HCT116 (cell line): Measurements from ENCODE around the gene THUMPD3. TPM values are rescaled to one million over a fixed set of nuclear protein-coding genes. Genes with fewer than 3 reads are reported as not detected.

Experiments
- ATAC-seq: fragments of 200-7000 bp; cut with Tn5 transposase; 2 replicates; pipeline ENCODE4 v1.9.1; 2020; ENCODE audit warnings: mild to moderate bottlenecking, moderate library complexity
- BruUV-seq: library from RNA; stranded (reverse); fragments of 400-500 nt; replicated peaks from 2 replicates; lab custom pipeline; 2021; lab: Mats Ljungman, UMichigan
- CTCF ChIA-PET: fragments of 300-600 bp; sonication (Branson Sonifier 250); formaldehyde crosslinking; loops from one replicate; lab custom pipeline; 2021; ENCODE audit warnings: antibody characterized with exemption; lab: Charles Lee
- POLR2A ChIA-PET: fragments of 300-600, 350-600 bp; sonication (Branson Sonifier 250); formaldehyde crosslinking; loops from one replicate; lab custom pipeline; 2021; ENCODE audit warnings: antibody characterized with exemption; lab: Charles Lee
- RAD21 ChIA-PET, 2 experiments: fragments of 300-600 bp; sonication (Branson Sonifier 250); formaldehyde crosslinking; loops; one replicate each; lab custom pipeline; 2023; ENCODE audit warnings: low total read pairs in 2 of 2; ENCODE audit not compliant: uncharacterized antibody in 2 of 2, unreplicated experiment in 2 of 2, low non-redundant PET in 1 of 2; lab: Charles Lee
- DNase-seq: peaks from one replicate; pipeline ENCODE4 v3.0.0-alpha.2; 2010; ENCODE audit warnings: low read depth, low spot score
- H2AFZ ChIP-seq: fragments of 200-600 bp; shearing (Covaris generic), sonication (generic); 2 replicates; pipeline ENCODE4 v1.6.1; 2017; ENCODE audit warnings: low read depth, mixed run types, mixed read lengths, antibody characterized with exemption, low read length; ENCODE audit not compliant: poor library complexity, severe bottlenecking
- H3K27ac ChIP-seq: 2 replicates; pipeline ENCODE4 v1.5.1; 2012; ENCODE audit warnings: low read depth, low read length
- H3K27me3 ChIP-seq: fragments of 200-600 bp; sonication (generic); 2 replicates; pipeline ENCODE4 v1.6.1; 2016; ENCODE audit warnings: mixed run types, low read length, mixed read lengths; ENCODE audit not compliant: insufficient read depth
- H3K36me3 ChIP-seq, 2 experiments: fragments of 200-500 bp in 1 of 2; fragments of 200-600 bp in 1 of 2; sonication (Bioruptor generic) in 1 of 2; sonication (generic) in 1 of 2; 2 replicates each; pipeline versions ENCODE4 v1.5.1 to v1.6.1; 2014 to 2016; ENCODE audit warnings: low read length in 2 of 2, inconsistent platforms in 1 of 2, mixed read lengths in 1 of 2, mixed run types in 1 of 2; ENCODE audit not compliant: insufficient read depth in 2 of 2, control insufficient read depth in 1 of 2
- H3K4me1 ChIP-seq, 2 experiments: fragments of 200-600 bp in 1 of 2; sonication (generic) in 1 of 2; 2 replicates each; pipeline versions ENCODE4 v1.5.1 to v1.6.1; 2012 to 2017; ENCODE audit warnings: low read length in 2 of 2, inconsistent platforms in 1 of 2, mild to moderate bottlenecking in 1 of 2, mixed read lengths in 1 of 2, mixed run types in 1 of 2, moderate library complexity in 1 of 2; ENCODE audit not compliant: insufficient read depth in 2 of 2, control insufficient read depth in 1 of 2
- H3K4me2 ChIP-seq: fragments of 200-600 bp; sonication (generic); 2 replicates; pipeline ENCODE4 v1.6.1; 2017; ENCODE audit warnings: mixed run types, low read length, mixed read lengths
- H3K4me3 ChIP-seq, 2 experiments: fragments of 200-600 bp in 1 of 2; sonication (generic) in 1 of 2; replicated peaks in 1 of 2; 2 replicates each; pipeline ENCODE4 v1.5.1; 2011 to 2016; ENCODE audit warnings: low read length in 2 of 2, control low read depth in 1 of 2, low read depth in 1 of 2, mild to moderate bottlenecking in 1 of 2, mixed read lengths in 1 of 2, mixed run types in 1 of 2
- H3K79me2 ChIP-seq: fragments of 200-600 bp; sonication (generic); 2 replicates; pipeline ENCODE4 v1.6.1; 2017; ENCODE audit warnings: mild to moderate bottlenecking, mixed run types, low read length, moderate library complexity, mixed read lengths; ENCODE audit not compliant: insufficient read depth
- H3K9ac ChIP-seq: fragments of 200-600 bp; sonication (generic); 2 replicates; pipeline ENCODE4 v1.6.1; 2016; ENCODE audit warnings: low read length, mixed read lengths
- H3K9me2 ChIP-seq: fragments of 200-600 bp; sonication (generic), shearing (Covaris generic); 2 replicates; pipeline ENCODE4 v1.6.1; 2017; ENCODE audit warnings: mixed run types, mild to moderate bottlenecking, moderate library complexity; ENCODE audit not compliant: insufficient read depth
- H3K9me3 ChIP-seq, 2 experiments: fragments of 200-500 bp in 1 of 2; fragments of 200-600 bp in 1 of 2; sonication (Bioruptor generic) in 1 of 2; sonication (generic) in 1 of 2; 2 replicates each; pipeline ENCODE4 v1.6.1; 2014 to 2017; ENCODE audit warnings: low read length in 2 of 2, mixed read lengths in 2 of 2, inconsistent platforms in 1 of 2, low read depth in 1 of 2, mild to moderate bottlenecking in 1 of 2, mixed run types in 1 of 2, moderate library complexity in 1 of 2; ENCODE audit not compliant: control insufficient read depth in 1 of 2, insufficient read depth in 1 of 2
- H4K20me1 ChIP-seq: fragments of 200-600 bp; sonication (generic), shearing (Covaris generic); 2 replicates; pipeline ENCODE4 v1.6.1; 2017; ENCODE audit warnings: mixed run types, mild to moderate bottlenecking, moderate library complexity; ENCODE audit not compliant: insufficient read depth
- ATF3 ChIP-seq: IDR thresholded peaks from 2 replicates; pipeline ENCODE4 v1.6.1; 2012
- CBX3 ChIP-seq: IDR thresholded peaks from 2 replicates; pipeline ENCODE4 v1.6.1; 2012; ENCODE audit warnings: low read depth
- CEBPB ChIP-seq: IDR thresholded peaks from 2 replicates; pipeline ENCODE4 v1.6.1; 2012; ENCODE audit warnings: low read depth
- EGR1 ChIP-seq: IDR thresholded peaks from 2 replicates; pipeline ENCODE4 v1.6.1; 2012; ENCODE audit warnings: low read depth
- ELF1 ChIP-seq: IDR thresholded peaks from 2 replicates; pipeline ENCODE4 v1.6.1; 2012; ENCODE audit warnings: low read depth, borderline replicate concordance
- EZH2 ChIP-seq: fragments of 200-600 bp; sonication (generic); IDR thresholded peaks from 2 replicates; pipeline ENCODE4 v1.6.1; 2017; ENCODE audit warnings: antibody characterized with exemption, mixed run types
- EZH2phosphoT487 ChIP-seq: fragments of 200-600 bp; IDR thresholded peaks from 2 replicates; pipeline ENCODE4 v1.6.1; 2018; ENCODE audit warnings: antibody characterized with exemption, borderline replicate concordance
- FOSL1 ChIP-seq: IDR thresholded peaks from 2 replicates; pipeline ENCODE4 v1.6.1; 2012; ENCODE audit warnings: low read depth
- JUND ChIP-seq: IDR thresholded peaks from 2 replicates; pipeline ENCODE4 v1.6.1; 2012
- MAX ChIP-seq: IDR thresholded peaks from 2 replicates; pipeline ENCODE4 v1.6.1; 2012
- POLR2A ChIP-seq: IDR thresholded peaks from 2 replicates; pipeline ENCODE4 v1.7.0; 2011; ENCODE audit warnings: borderline replicate concordance; ENCODE audit not compliant: insufficient read depth, insufficient read length; ENCODE audit errors: extremely low read depth
- POLR2AphosphoS5 ChIP-seq: IDR thresholded peaks from 2 replicates; pipeline ENCODE4 v1.6.1; 2011; ENCODE audit warnings: mild to moderate bottlenecking, low read depth, low read length, moderate library complexity
- RAD21 ChIP-seq: IDR thresholded peaks from 2 replicates; pipeline ENCODE4 v1.6.1; 2012; ENCODE audit warnings: low read depth, mild to moderate bottlenecking
- SP1 ChIP-seq: IDR thresholded peaks from 2 replicates; pipeline ENCODE4 v1.6.1; 2012; ENCODE audit warnings: low read depth
- TCF7L2 ChIP-seq: IDR thresholded peaks from 2 replicates; pipeline ENCODE4 v1.7.0; 2011; ENCODE audit warnings: borderline replicate concordance, inconsistent platforms; ENCODE audit not compliant: insufficient read depth, insufficient read length; ENCODE audit errors: extremely low read depth
- YY1 ChIP-seq: IDR thresholded peaks from 2 replicates; pipeline ENCODE4 v1.6.1; 2011; ENCODE audit warnings: low read length, low read depth, moderate library complexity, mild to moderate bottlenecking; ENCODE audit not compliant: insufficient replicate concordance; ENCODE audit errors: extremely low read depth
- ZFX ChIP-seq: fragments of 450-650 bp; IDR thresholded peaks from 2 replicates; pipeline ENCODE4 v1.6.1; 2017
- ZNF274 ChIP-seq: fragments of 200-500 bp; sonication (Bioruptor generic); IDR thresholded peaks from 2 replicates; pipeline ENCODE4 v1.6.1; 2014; ENCODE audit warnings: mild to moderate bottlenecking, low read depth, low read length, inconsistent platforms
- intact Hi-C: fragments of 100-400 bp; cut with micrococcal nuclease; formaldehyde crosslinking; loops from 2 replicates; pipeline ENCODE4 v1.10.0; 2022
- total RNA-seq: library from RNA; stranded (reverse); gene quantifications from one replicate; pipeline ENCODE4 v1.2.1, GENCODE V29; 2021; ENCODE audit not compliant: unreplicated experiment
- TF ChIP-seq, protein P1 (sequence below): IDR thresholded peaks from 2 replicates; pipeline ENCODE4 v1.6.1; 2012; ENCODE audit warnings: low read depth

THUMPD3 gene
- total RNA-seq, 1 experiment from 2014 or later, result 79.5 TPM

GRCh38 chr3:9347081-9347480 is 15.8 kb upstream of the THUMPD3 start:
- ATAC-seq, result no peak
- Histone ChIP-seq H3K9ac (no peak overlapping the region), H4K20me1 (no peaks in the 10 kb centered on the region), H3K27ac (no peak overlapping the region), H3K4me1 (peaks cover 10 to 15% of the 10 kb centered on the region in 2 experiments; a peak in 3 of 4 replicates), H3K9me2 (no peaks in the 10 kb centered on the region), H3K27me3 (no peaks in the 10 kb centered on the region), H3K4me2 (no peak overlapping the region), H3K79me2 (no peaks in the 10 kb centered on the region), H3K4me3 (no peak overlapping the region), H2AFZ (no peak overlapping the region), H3K36me3 (no peaks in the 10 kb centered on the region), H3K9me3 (no peaks in the 10 kb centered on the region)
- BruUV-seq, result no TSS peak
- intact Hi-C loops, result no loop called here
- ChIA-PET POLR2A (no interaction called here), RAD21 (no interaction called here), CTCF (no interaction called here)
- no peak for DNase-seq
- TF ChIP-seq SP1 (no peak), RAD21 (no peak), FOSL1 (no peak), MAX (no peak)

DNA sequence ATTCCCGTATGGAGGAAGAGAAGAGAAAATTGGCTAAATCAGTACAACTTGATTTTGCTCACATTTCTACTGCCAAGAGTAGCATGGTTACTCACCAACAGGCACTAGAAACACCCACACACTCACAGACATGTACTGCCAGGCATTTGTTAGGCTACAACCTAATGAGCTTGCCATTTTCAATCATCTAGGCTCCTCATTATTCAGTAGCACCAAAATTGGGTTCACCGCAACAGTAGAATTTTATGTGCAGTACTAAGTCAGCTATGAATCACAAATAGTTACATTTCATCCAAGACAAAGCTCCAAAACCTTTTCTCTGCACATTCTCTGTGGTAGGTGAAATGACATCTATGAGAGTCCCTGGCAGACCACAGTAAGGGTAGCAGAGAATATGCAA is 15.0 kb upstream of the THUMPD3 start:
- TF ChIP-seq TCF7L2, result no peak
- no peak for TF ChIP-seq YY1
- TF ChIP-seq CBX3, result no peak
- TF ChIP-seq ATF3, result no peak
- no peak for TF ChIP-seq EGR1
- TF ChIP-seq, protein P1, sequence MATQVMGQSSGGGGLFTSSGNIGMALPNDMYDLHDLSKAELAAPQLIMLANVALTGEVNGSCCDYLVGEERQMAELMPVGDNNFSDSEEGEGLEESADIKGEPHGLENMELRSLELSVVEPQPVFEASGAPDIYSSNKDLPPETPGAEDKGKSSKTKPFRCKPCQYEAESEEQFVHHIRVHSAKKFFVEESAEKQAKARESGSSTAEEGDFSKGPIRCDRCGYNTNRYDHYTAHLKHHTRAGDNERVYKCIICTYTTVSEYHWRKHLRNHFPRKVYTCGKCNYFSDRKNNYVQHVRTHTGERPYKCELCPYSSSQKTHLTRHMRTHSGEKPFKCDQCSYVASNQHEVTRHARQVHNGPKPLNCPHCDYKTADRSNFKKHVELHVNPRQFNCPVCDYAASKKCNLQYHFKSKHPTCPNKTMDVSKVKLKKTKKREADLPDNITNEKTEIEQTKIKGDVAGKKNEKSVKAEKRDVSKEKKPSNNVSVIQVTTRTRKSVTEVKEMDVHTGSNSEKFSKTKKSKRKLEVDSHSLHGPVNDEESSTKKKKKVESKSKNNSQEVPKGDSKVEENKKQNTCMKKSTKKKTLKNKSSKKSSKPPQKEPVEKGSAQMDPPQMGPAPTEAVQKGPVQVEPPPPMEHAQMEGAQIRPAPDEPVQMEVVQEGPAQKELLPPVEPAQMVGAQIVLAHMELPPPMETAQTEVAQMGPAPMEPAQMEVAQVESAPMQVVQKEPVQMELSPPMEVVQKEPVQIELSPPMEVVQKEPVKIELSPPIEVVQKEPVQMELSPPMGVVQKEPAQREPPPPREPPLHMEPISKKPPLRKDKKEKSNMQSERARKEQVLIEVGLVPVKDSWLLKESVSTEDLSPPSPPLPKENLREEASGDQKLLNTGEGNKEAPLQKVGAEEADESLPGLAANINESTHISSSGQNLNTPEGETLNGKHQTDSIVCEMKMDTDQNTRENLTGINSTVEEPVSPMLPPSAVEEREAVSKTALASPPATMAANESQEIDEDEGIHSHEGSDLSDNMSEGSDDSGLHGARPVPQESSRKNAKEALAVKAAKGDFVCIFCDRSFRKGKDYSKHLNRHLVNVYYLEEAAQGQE, result no peak
- no peak for TF ChIP-seq ZFX
- no peak for TF ChIP-seq EZH2
- no peak for TF ChIP-seq EZH2phosphoT487
- no peak for TF ChIP-seq POLR2AphosphoS5
- TF ChIP-seq FOSL1, result no peak
- no peak for TF ChIP-seq ELF1
- TF ChIP-seq MAX, result no peak
- TF ChIP-seq POLR2A, result no peak
- TF ChIP-seq CEBPB, result no peak
- no peak for TF ChIP-seq ZNF274
- TF ChIP-seq JUND, result no peak
- no peaks in the 10 kb centered on the region for H3K9me2 ChIP-seq

More for the DNA sequence above, 15.0 kb upstream of the THUMPD3 start:
- H3K4me1 ChIP-seq, result peaks cover 15 to 24% of the 10 kb centered on the region in 2 experiments; a peak in 3 of 4 replicates
- no peak overlapping the region for H2AFZ ChIP-seq
- CTCF ChIA-PET, result no interaction called here
- intact Hi-C loops, result no loop called here
- H3K4me2 ChIP-seq, result no peak overlapping the region
- BruUV-seq, result no TSS peak
- no peaks in the 10 kb centered on the region for H3K36me3 ChIP-seq
- RAD21 ChIA-PET, result no interaction called here
- H3K9ac ChIP-seq, result no peak overlapping the region
- H3K4me3 ChIP-seq, result no peak overlapping the region
- no peaks in the 10 kb centered on the region for H3K79me2 ChIP-seq
- H3K27ac ChIP-seq, result no peak overlapping the region
- no peak for DNase-seq
- no peaks in the 10 kb centered on the region for H4K20me1 ChIP-seq
- POLR2A ChIA-PET, result no interaction called here
- ATAC-seq, result no peak
- H3K9me3 ChIP-seq, result no peaks in the 10 kb centered on the region
- no peaks in the 10 kb centered on the region for H3K27me3 ChIP-seq
